HepG2 (cell line): Measurements from ENCODE around the gene ACAT2. TPM values are rescaled to one million over a fixed set of nuclear protein-coding genes. Genes with fewer than 3 reads are reported as not detected.
A peak's percentile ranks its signal among the peaks of the same experiment; 100 is the strongest.

Source experiments
- ATAC-seq: fragments of 200-7000 bp; cut with Tn5 transposase; 3 replicates; pipeline ENCODE4 v1.9.1; 2020; ENCODE audit warnings: mild to moderate bottlenecking, moderate library complexity
- BruUV-seq: library from RNA; stranded (reverse); fragments of 400-500 nt; replicated peaks from 2 replicates; lab custom pipeline; 2021; lab: Mats Ljungman, UMichigan
- CTCF ChIA-PET: fragments of 300-600 bp; formaldehyde crosslinking; extraction: SDS; loops from one replicate; lab custom pipeline; 2021; ENCODE audit warnings: low total read pairs, inconsistent platforms, low intra/inter-chr PET ratio; lab: Yijun Ruan, JAX
- POLR2A ChIA-PET: fragments of 350-600 bp; sonication (Branson Sonifier 250); formaldehyde crosslinking; loops from one replicate; lab custom pipeline; 2020; ENCODE audit warnings: antibody characterized with exemption, inconsistent platforms; lab: Yijun Ruan, JAX
- DNase-seq: peaks from one replicate; pipeline ENCODE4 v3.0.0-alpha.2; 2015; ENCODE audit warnings: low spot score
- FAIRE-seq: peaks from 3 replicates; lab custom pipeline; 2011; peaks lifted over from hg19 to GRCh38; lab: Jason Lieb, UNC
- H2AFZ ChIP-seq: one replicate; pipeline ENCODE4 v1.6.1; 2011; ENCODE audit warnings: low read length, inconsistent platforms
- H3K27ac ChIP-seq: fragments of 300-600 bp; 3 replicates; pipeline ENCODE4 v1.8.0; 2011; ENCODE audit warnings: mixed run types, mild to moderate bottlenecking, mixed read lengths, low read length, inconsistent platforms; ENCODE audit not compliant: insufficient read depth; ENCODE audit errors: extremely low read length
- H3K27me3 ChIP-seq, 2 experiments: fragments of 200-600 bp in 1 of 2; 2 replicates in 1 of 2; 3 replicates in 1 of 2; pipeline versions ENCODE4 v1.6.0 to v1.8.0; 2011; ENCODE audit warnings: low read length in 2 of 2, mild to moderate bottlenecking in 2 of 2, moderate library complexity in 2 of 2, inconsistent platforms in 1 of 2; ENCODE audit not compliant: insufficient read depth in 2 of 2, control insufficient read depth in 1 of 2
- H3K36me3 ChIP-seq, 2 experiments: fragments of 200-600 bp in 1 of 2; replicated peaks in 1 of 2; 2 replicates in 1 of 2; 3 replicates in 1 of 2; pipeline versions ENCODE4 v1.5.1 to v1.8.0; 2011; ENCODE audit warnings: low read length in 2 of 2, inconsistent platforms in 1 of 2; ENCODE audit not compliant: insufficient read depth in 2 of 2, control insufficient read depth in 1 of 2
- H3K4me1 ChIP-seq: 2 replicates; pipeline ENCODE4 v1.5.1; 2012; ENCODE audit warnings: low read length, inconsistent platforms; ENCODE audit not compliant: insufficient read depth
- H3K4me2 ChIP-seq: 2 replicates; pipeline ENCODE4 v1.6.0; 2011; ENCODE audit warnings: low read depth, low read length, inconsistent platforms
- H3K4me3 ChIP-seq, 3 experiments: fragments of 200-600 bp in 1 of 3; sonication (generic), shearing (Covaris generic) in 1 of 3; replicated peaks in 1 of 3; 2 replicates each; pipeline ENCODE4 v1.5.1; 2011 to 2016; ENCODE audit warnings: low read length in 3 of 3, inconsistent platforms in 2 of 3, low read depth in 2 of 3, mild to moderate bottlenecking in 2 of 3, control low read depth in 1 of 3, mixed read lengths in 1 of 3; ENCODE audit not compliant: insufficient read depth in 1 of 3
- H3K79me2 ChIP-seq: one replicate; pipeline ENCODE4 v1.6.1; 2011; ENCODE audit warnings: low read length, inconsistent platforms; ENCODE audit not compliant: insufficient read depth
- H3K9ac ChIP-seq: 2 replicates; pipeline ENCODE4 v1.6.0; 2011; ENCODE audit warnings: mild to moderate bottlenecking, low read depth, low read length, inconsistent platforms; ENCODE audit not compliant: insufficient read depth
- H3K9me3 ChIP-seq: 2 replicates; pipeline ENCODE4 v1.5.1; 2012; ENCODE audit warnings: mild to moderate bottlenecking, low read length
- H4K20me1 ChIP-seq: 2 replicates; pipeline ENCODE4 v1.6.0; 2011; ENCODE audit warnings: inconsistent platforms, mild to moderate bottlenecking, low read length, moderate library complexity; ENCODE audit not compliant: insufficient read depth
- AGO1 ChIP-seq: fragments of 200-400 bp; formaldehyde crosslinking; IDR thresholded peaks from 2 replicates; pipeline ENCODE4 v1.6.1; 2017; ENCODE audit warnings: mild to moderate bottlenecking, low read depth, low read length, moderate library complexity; ENCODE audit not compliant: poor library complexity, severe bottlenecking
- ATRX ChIP-seq: sonication (generic); formaldehyde crosslinking; IDR thresholded peaks from 2 replicates; pipeline ENCODE4 v1.4.0; 2020; ENCODE audit warnings: missing genetic modification reagents, borderline replicate concordance
- GABPB1 ChIP-seq: IDR thresholded peaks from 2 replicates; pipeline ENCODE4 v1.6.1; 2016; ENCODE audit warnings: mild to moderate bottlenecking, missing genetic modification reagents, moderate library complexity, missing compliant biosample characterization
- KDM3A ChIP-seq: IDR thresholded peaks from 2 replicates; pipeline ENCODE4 v1.6.1; 2018; ENCODE audit warnings: low read depth, missing compliant biosample characterization
- PBX2 ChIP-seq: IDR thresholded peaks from 2 replicates; pipeline ENCODE4 v1.6.1; 2016; ENCODE audit warnings: control low read depth
- POLR2G ChIP-seq: fragments of 200-400 bp; formaldehyde crosslinking; IDR thresholded peaks from 2 replicates; pipeline ENCODE4 v1.6.1; 2018; ENCODE audit warnings: mild to moderate bottlenecking, low read depth, low read length, moderate library complexity
- REL ChIP-seq: sonication (generic); formaldehyde crosslinking; conservative IDR thresholded peaks from 2 replicates; pipeline ENCODE4 v1.8.0; 2022; ENCODE audit warnings: mild to moderate bottlenecking, missing genetic modification reagents, moderate library complexity
- THAP11 ChIP-seq: IDR thresholded peaks from 2 replicates; pipeline ENCODE4 v1.6.1; 2016; ENCODE audit warnings: missing biosample characterization, missing genetic modification reagents
- ZBTB20 ChIP-seq: sonication (generic); formaldehyde crosslinking; IDR thresholded peaks from 2 replicates; pipeline ENCODE4 v1.8.1; 2023; ENCODE audit warnings: missing genetic modification reagents, low read depth, mild to moderate bottlenecking, borderline replicate concordance
- ZFAT ChIP-seq: sonication (generic); formaldehyde crosslinking; conservative IDR thresholded peaks from 2 replicates; pipeline ENCODE4 v1.8.1; 2023; ENCODE audit warnings: missing genetic modification reagents, inconsistent platforms
- ZFP91 ChIP-seq: sonication (generic); formaldehyde crosslinking; IDR thresholded peaks from 2 replicates; pipeline ENCODE4 v1.9.0; 2022; ENCODE audit warnings: missing genetic modification reagents, mild to moderate bottlenecking, borderline replicate concordance
- ZNF580 ChIP-seq: IDR thresholded peaks from 2 replicates; pipeline ENCODE4 v1.6.1; 2016; ENCODE audit warnings: low read depth, borderline replicate concordance
- ZNF768 ChIP-seq: sonication (generic); formaldehyde crosslinking; IDR thresholded peaks from 2 replicates; pipeline ENCODE4 v1.4.0; 2020; ENCODE audit warnings: missing genetic modification reagents
- ZNF781 ChIP-seq: sonication (generic); formaldehyde crosslinking; IDR thresholded peaks from 2 replicates; pipeline ENCODE4 v1.5.1; 2020; ENCODE audit warnings: borderline replicate concordance, mild to moderate bottlenecking, missing genetic modification reagents; ENCODE audit errors: not compliant biosample characterization
- WGBS: methylation state at CpG from one replicate; pipeline ENCODE4 v1.1.6; 2017; ENCODE audit warnings: low lambda C conversion rate; 5-methylcytosine and 5-hydroxymethylcytosine counted together
- in situ Hi-C: cut with HindIII; loops from 2 replicates; pipeline ENCODE4 v1.10.0; 2017; ENCODE audit warnings: low pct_unique_long_range_greater_than_20kb; ENCODE audit not compliant: extremely low pct_ligation_motif_present
- intact Hi-C: fragments of 100-400 bp; cut with micrococcal nuclease; formaldehyde crosslinking; loops from one replicate; pipeline ENCODE4 v1.10.0; 2022; ENCODE audit not compliant: unreplicated experiment
- polyA plus RNA-seq, 8 experiments: library from polyadenylated mRNA; depleted of rRNA in 3 of 8; stranded (reverse) in 7 of 8; unstranded in 1 of 8; fragments of >200 nt; fragmentation: Illumina TruSeq in 4 of 8; extraction: Trizol in 4 of 8; gene quantifications; 2 replicates each; pipeline versions ENCODE4 v1.2.1 to v1.2.3, GENCODE V29; 2011 to 2016; ENCODE audit warnings: low read depth in 4 of 8, missing spikeins in 1 of 8, mixed read lengths in 1 of 8; ENCODE audit not compliant: insufficient read depth in 1 of 8
- total RNA-seq, 5 experiments: library from RNA; depleted of rRNA; stranded (reverse); fragments of >200 nt; fragmentation: Illumina TruSeq; extraction: Trizol; gene quantifications; 2 replicates each; pipeline ENCODE4 v1.2.3, GENCODE V29; 2016; ENCODE audit warnings: low read depth in 1 of 5

ACAT2 gene
- total and polyA plus RNA-seq, 2 of the 13 experiments (the other 11 are each of a cell fraction or from before 2014, with no cell fraction given), result 121 to 534 TPM

- no peak for TF ChIP-seq ZNF781 (CRISPR knock-in tag)
- TF ChIP-seq ZNF580 (CRISPR knock-in tag), result no peak
- TF ChIP-seq, all 625 proteins: peak for 0
Measured at GRCh38 chr6:159797554-159797953, 35.7 kb downstream of the ACAT2 start (continued).

GRCh38 chr6:159800141-159800865, 38.5 kb downstream of the ACAT2 start, which contains the start of gene PNLDC1:
TSS of gene PNLDC1 (plus strand) at chr6:159800276. CDS start at chr6:159800308, 32 bp downstream.
- H3K36me3 ChIP-seq, result peaks cover 11 to 24% of the 10 kb centered on the region in 2 experiments
- no peak for DNase-seq
- H4K20me1 ChIP-seq, result no peaks in the 10 kb centered on the region
- H3K4me3 ChIP-seq, result no peak within 1 kb of the TSS
- no peak within 1 kb of the TSS for H3K27ac ChIP-seq
- in situ Hi-C loops, result no loop called here
- intact Hi-C loops, result no loop called here
- BruUV-seq, result no TSS peak
- H3K4me1 ChIP-seq, result peaks cover 8% of the 10 kb centered on the region
- ATAC-seq, result peak; percentile 44
- CTCF ChIA-PET, result no interaction called here
- FAIRE-seq, result no peak
- H2AFZ ChIP-seq, result no peak within 1 kb of the TSS
- no peak within 1 kb of the TSS for H3K9ac ChIP-seq
- no peak within 1 kb of the TSS for H3K4me2 ChIP-seq
- no peaks in the 10 kb centered on the region for H3K9me3 ChIP-seq
- POLR2A ChIA-PET, result interaction anchor here (4.2 kb wide), 1 partner anchor 10 kb away, joined by 29 read pairs; the partner anchor contains the start of genes MRPL18 and TCP1
- 94% methylated on average over 50 of the region's 50 CpGs for WGBS
- H3K27me3 ChIP-seq, result no peaks in the 10 kb centered on the region
- no peaks in the 10 kb centered on the region for H3K79me2 ChIP-seq
- peak; percentile 37; the same call in 1 of the 2 replicates for TF ChIP-seq ZFP91 (CRISPR knock-in tag)
- TF ChIP-seq POLR2G, result 0 out of 2 replicates have a peak, but pooled peaks have one; percentile 3
- no peak for TF ChIP-seq ATRX
- no peak for TF ChIP-seq PBX2
- no peak for TF ChIP-seq ZBTB20 (CRISPR knock-in tag)
- peak; percentile 35; the same call in 1 of the 2 replicates for TF ChIP-seq GABPB1 (CRISPR knock-in tag)
- TF ChIP-seq ZNF768, result peak; percentile 18; the same call in 1 of the 2 replicates
- TF ChIP-seq REL (CRISPR knock-in tag), result 0 out of 2 replicates have a peak, but pooled peaks have one; percentile 35
- TF ChIP-seq ZFAT (CRISPR knock-in tag), result no peak
- no peak for TF ChIP-seq THAP11 (CRISPR knock-in tag)
- TF ChIP-seq AGO1, result peak; percentile 44
- TF ChIP-seq KDM3A (CRISPR knock-in tag), result no peak
